ENCODE measurements around the gene MRPS5. TPM values are rescaled to one million over a fixed set of nuclear protein-coding genes. Genes with fewer than 3 reads are reported as not detected.

The MRPS5 gene
- total RNA-seq, 1 donor from 2014 or later: 88.2 TPM

GRCh38 chr2:95051626-95052025 lies 70.0 kb downstream of the MRPS5 start:
- ATAC-seq (no peak), DNase-seq (no peak)
- intact Hi-C loops (cut with micrococcal nuclease): no loop called here

DNA sequence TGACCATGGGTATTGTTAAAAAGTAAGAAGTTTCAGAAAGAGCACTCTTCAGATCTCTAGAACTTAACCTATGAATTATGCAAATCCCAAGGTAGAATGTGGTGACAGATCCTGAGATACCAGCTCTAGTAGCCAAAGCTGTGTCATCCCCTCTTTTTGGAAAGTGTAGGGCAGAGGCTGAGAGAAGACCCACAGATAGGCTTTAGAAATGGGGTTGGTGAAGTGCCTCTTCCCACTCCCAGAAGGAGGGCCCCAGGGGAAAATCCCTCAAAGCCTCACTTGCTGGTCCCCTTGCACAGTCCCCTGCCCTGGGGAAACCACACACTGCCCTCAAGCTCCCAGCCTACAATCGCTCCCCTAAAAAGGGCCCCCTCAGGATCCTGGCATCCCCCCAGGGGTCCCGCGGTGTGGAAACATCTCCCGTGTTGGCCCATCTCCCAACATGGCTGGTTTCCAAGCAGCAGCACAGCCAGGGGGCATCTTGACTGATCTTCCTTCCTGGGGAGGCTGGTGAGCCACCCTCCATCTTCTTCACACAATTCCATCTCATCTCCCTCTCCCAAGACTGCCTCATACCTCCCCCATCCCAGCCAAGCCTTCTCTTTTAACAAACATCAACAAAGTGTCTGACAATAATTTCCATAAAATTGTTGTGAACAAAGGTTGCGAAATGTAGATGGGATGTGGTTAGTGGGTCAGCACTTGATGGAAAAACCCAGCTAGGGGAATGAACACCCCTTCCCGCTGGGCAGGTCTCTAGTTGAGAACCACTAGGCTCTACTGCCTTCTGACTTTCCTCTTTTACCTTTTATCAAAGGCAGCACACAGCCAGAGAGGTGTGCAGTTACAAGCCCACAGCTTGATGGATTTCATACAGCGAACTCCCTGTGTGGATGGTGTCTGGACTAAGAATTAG lies 71.0 kb downstream of the MRPS5 start:
- no peak for ATAC-seq

DNA sequence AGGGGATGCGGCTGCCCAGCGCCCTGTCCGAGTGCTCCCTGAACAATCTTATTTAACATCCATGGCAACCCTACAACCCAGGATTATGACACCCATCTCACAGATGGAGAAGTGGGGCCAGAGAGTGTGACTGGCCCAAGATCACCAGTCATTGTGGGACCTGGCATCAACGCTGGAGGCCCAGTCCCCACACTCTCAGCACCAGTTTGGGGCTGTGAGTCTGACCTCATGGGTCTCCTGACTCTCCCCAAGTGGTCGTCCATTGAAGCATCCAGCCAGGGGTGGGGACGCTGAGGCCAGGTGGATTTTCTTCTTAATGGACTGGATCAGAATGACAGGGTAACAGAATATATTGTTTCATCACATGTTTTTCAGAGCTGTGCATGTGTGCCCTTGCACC lies 71.6 kb downstream of the MRPS5 start:
- ATAC-seq: no peak

More for the DNA sequence above, 71.0 kb downstream of the MRPS5 start:
- DNase-seq: no peak
- intact Hi-C loops (cut with micrococcal nuclease): no loop called here

DNA sequence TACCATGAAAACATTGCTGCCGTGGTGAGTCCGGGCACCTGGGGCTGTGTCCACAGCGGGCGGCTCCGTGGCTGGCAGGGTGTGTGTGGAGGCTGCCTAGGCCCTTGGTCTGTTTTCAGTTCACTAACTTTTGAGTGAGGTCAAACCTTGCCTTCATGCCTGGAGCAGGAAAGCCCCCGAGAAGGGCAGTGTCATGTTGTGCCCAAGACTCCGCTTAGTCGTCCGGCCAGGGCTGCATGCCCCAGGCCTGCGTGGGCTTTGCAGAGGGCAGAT lies 72.0 kb downstream of the MRPS5 start:
- intact Hi-C loops (cut with micrococcal nuclease): no loop called here
- ATAC-seq (no peak), DNase-seq (no peak)

More for the DNA sequence above, 71.6 kb downstream of the MRPS5 start:
- DNase-seq: no peak
- intact Hi-C loops (cut with micrococcal nuclease): no loop called here

GRCh38 chr2:95048825-95049682 lies 72.6 kb downstream of the MRPS5 start:
- ATAC-seq: no peak
- intact Hi-C loops (cut with micrococcal nuclease): no loop called here
- no peak for DNase-seq

DNA sequence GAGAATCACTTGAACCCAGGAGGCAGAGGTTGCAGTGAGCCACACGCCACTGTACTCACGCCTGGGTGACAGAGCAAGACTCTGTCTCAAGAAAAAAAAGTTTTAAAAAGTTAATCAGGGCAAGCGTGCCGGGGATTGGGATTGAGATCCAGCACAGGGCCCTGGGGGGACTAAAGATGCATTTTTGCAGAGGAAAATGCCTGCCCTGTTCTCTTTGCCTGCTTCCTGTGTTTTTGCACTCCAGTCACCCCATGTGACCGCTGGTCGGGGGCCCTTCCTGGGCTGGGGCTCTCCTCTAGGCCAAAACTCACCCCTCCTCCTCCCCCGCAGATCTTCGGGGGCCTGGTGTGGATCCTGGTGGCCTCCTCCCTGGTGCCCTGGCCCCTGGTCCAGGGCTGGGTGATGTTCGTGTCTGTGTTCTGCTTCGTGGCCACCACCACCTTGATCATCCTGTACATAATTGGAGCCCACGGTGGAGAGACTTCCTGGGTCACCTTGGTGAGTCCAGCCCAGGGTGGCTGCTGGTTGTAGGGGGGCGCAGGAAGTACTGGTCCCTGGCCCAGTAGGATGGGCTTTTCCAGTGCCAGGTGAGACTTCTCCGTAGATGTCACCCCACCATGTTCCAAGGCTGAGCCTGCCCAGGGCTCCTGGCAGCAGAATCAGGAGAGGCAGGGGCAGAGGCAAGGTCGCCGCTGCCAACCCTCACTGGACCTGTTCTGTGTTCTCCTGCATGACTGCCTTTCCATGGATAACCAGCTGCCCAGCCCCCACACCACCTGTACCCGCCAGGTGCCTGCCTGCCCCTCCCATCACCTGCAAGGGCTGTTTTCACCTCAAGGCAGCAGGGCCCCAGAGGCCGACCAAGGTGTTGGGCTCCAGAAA lies 73.7 kb downstream of the MRPS5 start:
- no peak for ATAC-seq

GRCh38 chr2:95046371-95047112 lies 75.1 kb downstream of the MRPS5 start:
- intact Hi-C loops (cut with micrococcal nuclease): no loop called here
- ATAC-seq: no peak
- DNase-seq: no peak

More for the DNA sequence above, 73.7 kb downstream of the MRPS5 start:
- DNase-seq: no peak
- intact Hi-C loops (cut with micrococcal nuclease): no loop called here

GRCh38 chr2:95044601-95045000 lies 77.0 kb downstream of the MRPS5 start:
- intact Hi-C loops (cut with micrococcal nuclease): no loop called here
- no peak for DNase-seq
- ATAC-seq: no peak

- peak; percentile 94 for DNase-seq
- peak; percentile 98 for ATAC-seq
- intact Hi-C loops (cut with micrococcal nuclease): no loop called here
Observed at GRCh38 chr2:95043300-95044093, 78.1 kb downstream of the MRPS5 start.

- DNase-seq (no peak), ATAC-seq (peak; percentile 5)
- intact Hi-C loops (cut with micrococcal nuclease): no loop called here
Observed at GRCh38 chr2:95042472-95043271, 78.9 kb downstream of the MRPS5 start.

DNA sequence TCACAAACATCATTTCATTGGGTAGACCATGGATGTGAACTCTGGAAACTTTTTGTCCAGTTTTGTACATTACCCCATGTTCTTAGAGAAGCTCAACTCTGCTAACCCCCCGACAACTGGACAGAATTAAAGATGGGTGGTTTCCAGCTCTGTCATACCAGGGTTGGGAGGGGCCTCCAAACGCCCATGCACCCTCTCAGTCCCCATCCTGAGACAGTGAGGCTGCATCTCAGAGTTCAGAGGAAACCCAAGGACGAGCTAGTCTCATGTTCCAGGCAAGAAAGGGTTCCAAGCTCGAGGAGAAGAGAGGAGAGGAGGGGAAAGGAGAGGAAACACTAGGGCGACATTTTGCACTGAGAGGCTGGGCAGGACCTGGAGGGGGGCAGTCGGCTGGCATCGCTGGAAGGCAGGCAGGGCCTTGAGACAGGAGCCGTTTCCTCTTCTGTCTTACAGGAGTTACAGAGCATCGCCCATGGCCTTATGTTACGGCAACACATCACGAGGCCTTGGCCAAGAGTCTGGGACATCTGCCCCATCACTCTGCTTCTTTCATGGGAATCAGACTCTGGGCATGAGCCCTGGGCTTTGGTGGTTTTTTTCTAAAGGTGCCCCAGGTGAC lies 79.7 kb downstream of the MRPS5 start:
- DNase-seq: no peak
- intact Hi-C loops (cut with micrococcal nuclease): no loop called here
- no peak for ATAC-seq

DNA sequence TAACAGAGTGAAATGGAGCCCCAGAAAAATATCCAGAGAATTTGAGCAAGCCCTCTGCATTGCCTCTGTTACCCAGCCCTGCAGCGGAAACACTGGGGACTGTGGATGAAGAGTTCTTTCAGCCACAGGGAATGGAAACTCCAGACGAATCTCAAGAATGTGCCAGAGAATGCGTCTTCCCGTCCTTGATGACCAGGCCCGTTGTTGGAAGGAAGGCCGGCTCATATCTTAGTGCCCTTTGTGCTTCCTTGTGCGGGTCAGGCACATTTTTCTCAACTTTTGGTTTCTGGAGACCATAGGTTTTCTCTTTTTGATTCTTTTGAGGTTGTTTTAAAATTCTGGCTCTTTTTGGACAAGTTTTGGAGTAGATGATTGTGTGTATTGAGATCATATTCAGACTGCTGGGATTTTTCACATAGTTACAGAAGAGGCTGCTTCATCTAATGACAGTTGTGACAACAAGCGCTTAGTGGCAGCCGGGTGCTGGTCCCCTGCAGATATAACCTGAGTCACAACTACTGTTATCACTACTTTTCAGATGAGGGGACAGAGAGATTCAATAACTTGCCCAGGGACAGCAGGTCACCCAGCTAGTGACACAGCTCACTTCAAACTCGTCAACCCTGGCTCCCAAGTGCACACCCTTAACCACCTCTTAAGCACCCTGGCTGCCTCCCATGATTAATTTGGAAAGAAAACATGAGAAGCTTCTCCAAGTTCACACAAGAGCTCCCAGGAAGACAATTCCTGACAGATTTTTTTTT lies 80.4 kb downstream of the MRPS5 start:
- DNase-seq: no peak
- intact Hi-C loops (cut with micrococcal nuclease): no loop called here
- peak; percentile 25 for ATAC-seq

DNA sequence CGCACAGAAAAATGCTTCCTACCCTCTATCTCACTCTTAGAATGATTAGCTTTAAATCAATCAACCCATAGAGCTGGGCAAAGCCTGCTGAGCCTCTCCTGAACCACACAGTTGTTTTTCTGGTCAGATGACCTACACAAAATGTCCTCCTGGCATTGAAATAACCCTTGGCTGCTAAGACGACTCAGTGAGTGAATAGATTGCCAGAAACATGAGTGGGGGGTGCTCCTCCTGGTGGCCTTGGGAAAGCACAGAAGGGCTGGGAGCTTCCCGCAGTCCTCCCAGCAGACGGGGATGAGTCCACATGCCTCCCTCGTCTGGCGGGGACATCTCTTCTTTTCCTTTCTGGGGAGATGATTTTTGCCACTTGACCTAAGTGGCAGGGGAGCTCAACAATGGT lies 81.2 kb downstream of the MRPS5 start:
- ATAC-seq (no peak), DNase-seq (no peak)
- intact Hi-C loops (cut with micrococcal nuclease): no loop called here

DNA sequence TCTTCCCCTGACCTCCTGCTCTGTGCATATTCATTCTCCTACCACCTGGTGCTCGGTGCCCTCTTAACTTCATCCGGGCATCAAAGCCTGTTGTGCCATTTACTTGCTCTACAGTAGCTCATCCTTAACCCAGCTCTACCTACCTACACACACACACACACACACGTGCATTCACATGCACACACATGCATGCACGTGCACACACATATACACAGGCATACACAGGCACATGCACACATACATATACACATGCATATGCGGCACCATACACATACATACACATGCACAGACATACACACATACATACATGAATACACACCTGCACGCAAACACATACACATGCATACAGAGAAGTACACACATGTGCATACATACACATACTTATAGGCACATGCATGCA lies 81.6 kb downstream of the MRPS5 start:
- DNase-seq (no peak), ATAC-seq (no peak)
- intact Hi-C loops (cut with micrococcal nuclease): no loop called here

DNA sequence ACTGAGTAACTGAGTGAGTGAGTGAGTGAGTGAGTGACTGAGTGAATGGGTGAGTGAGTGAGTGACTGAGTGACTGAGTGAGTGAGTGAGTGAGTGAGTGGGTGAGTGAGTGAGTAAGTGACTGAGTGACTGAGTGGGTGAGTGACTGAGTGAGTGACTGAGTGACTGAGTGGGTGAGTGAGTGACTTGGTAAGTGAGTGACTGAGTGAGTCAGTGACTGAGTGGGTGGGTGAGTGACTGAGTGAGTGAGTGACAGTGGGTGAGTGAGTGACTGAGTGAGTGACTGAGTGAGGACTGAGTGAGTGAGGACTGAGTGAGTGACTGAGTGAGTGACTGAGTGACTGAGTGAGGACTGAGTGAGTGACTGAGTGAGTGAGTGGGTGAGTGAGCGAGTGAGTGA lies 82.2 kb downstream of the MRPS5 start:
- intact Hi-C loops (cut with micrococcal nuclease): no loop called here
- ATAC-seq (no peak), DNase-seq (no peak)

DNA sequence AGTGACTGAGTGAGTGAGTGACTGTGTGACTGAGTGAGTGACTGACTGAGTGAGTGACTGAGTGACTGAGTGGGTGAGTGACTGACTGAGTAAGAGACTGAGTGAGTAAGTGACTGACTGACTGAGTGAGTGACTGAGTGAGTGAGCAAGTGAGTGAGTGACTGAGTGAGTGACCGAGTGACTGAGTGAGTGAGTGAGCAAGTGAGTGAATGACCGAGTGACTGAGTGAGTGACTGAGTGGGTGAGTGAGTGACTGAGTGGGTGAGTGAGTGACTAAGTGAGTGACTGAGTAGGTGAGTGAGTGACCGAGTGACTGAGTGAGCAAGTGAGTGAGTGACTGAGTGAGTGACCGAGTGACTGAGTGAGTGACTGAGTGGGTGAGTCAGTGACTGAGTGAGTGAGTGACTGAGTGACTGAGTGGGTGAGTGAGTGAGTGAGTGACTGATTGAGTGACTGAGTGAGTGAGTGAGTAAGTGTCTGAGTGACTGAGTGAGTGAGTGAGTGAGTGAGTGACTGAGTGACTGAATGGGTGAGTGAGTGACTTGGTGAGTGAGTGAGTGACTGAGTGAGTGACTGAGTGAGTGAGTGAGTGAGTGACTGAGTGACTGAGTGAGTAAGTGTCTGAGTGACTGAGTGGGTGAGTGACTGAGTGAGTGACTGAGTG lies 82.8 kb downstream of the MRPS5 start:
- intact Hi-C loops (cut with micrococcal nuclease): no loop called here
- DNase-seq: no peak
- no peak for ATAC-seq

All from left ventricle myocardium superior (tissue), 1 donor.